Measurements from ENCODE around the gene NT5DC1.
"Not testable (repeated sequence)": the region's sequence is repeated elsewhere in the genome, so short reads cannot be mapped to it uniquely, and the experiment has no call there.

NT5DC1 gene

DNA sequence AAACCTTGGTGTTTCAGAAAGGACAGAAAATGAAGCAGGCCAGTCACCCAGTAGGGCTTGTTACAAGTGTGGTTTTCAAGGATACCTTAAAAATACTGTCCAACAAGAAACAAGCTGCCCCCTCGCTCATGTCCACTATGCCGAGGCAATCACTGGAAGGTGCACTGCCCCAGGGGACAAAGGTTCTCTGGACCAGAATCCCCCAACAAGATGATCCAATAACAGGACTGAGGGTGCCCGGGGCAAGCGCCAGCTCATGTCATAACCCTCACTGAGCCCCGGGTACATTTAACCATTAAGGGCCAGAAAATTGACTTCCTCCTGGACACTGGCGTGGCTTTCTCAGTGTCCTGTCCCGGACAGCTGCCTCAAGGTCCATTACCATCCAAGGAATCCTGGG lies 6.6 kb upstream of the NT5DC1 start:
- no peak for DNase-seq

- DNase-seq: not testable (repeated sequence)
Observed at GRCh38 chr6:116096048-116096759, 4.4 kb upstream of the NT5DC1 start.

GRCh38 chr6:116096979-116097816 lies 3.5 kb upstream of the NT5DC1 start:
- no peak for DNase-seq

DNA sequence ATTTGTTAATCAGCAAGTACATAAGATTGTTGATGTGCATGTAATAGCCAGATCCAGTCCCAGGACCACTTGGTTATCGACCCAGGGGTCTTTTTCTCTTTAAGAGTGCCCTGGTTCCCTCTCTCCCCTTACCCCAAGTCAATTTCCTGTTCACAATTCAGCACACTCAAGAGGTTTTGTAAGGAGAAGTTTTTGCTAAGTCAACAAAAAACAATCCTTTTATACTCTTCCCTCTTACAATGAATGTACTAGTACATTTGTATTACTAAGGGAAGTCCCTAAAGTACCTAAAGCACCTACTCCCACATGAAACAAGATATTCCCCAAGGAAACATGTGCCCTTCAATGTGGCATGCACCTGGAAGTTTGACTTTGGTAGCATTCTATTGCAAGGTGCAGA lies 1.6 kb upstream of the NT5DC1 start:
- DNase-seq: no peak

DNA sequence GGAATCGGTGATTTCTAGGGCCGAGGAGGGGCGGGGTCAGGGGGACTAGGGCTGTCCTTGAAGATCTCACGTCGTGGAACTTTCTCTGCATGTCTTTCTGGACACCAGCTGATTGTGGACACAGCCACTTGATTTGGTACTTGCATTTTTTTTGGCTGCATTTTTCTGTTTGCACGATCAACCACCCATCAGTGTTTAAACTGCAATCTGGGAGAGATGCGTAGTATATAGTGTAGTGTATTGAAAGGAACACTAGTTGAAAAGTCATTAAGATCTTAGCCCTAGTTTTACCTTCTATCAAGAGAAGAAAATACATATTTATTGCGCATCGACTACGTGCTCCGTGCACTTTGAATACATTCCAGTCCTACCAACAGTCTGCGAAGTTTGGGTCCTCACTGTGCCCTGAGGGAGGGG lies 657 bp downstream of the NT5DC1 start:
- no peak for DNase-seq

DNA sequence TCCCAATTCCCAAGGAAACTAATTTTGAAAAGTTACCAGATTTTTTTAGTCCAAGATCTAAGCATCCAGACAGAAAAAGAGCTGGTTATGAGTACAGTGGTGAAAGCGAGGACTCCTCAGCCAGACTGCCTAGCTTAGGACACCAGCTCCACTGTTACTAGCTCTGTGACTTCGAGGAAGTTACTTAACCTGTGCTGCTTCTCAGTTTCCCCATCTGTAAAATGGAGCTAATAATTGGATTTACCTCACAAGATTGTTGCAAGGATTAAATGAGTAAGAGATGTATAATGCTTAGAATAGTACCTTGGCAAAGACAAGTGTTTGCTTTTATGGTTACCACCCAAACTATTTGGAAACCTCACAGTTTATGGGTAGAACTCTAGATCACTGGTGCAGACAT lies 1.1 kb downstream of the NT5DC1 start:
- DNase-seq: no peak

- DNase-seq: no peak
Observed at GRCh38 chr6:116102873-116103272, 2.2 kb downstream of the NT5DC1 start.

- no peak for DNase-seq
Observed at GRCh38 chr6:116104636-116105035, 4.0 kb downstream of the NT5DC1 start.

GRCh38 chr6:116105247-116105646 lies 4.6 kb downstream of the NT5DC1 start:
- no peak for DNase-seq

DNA sequence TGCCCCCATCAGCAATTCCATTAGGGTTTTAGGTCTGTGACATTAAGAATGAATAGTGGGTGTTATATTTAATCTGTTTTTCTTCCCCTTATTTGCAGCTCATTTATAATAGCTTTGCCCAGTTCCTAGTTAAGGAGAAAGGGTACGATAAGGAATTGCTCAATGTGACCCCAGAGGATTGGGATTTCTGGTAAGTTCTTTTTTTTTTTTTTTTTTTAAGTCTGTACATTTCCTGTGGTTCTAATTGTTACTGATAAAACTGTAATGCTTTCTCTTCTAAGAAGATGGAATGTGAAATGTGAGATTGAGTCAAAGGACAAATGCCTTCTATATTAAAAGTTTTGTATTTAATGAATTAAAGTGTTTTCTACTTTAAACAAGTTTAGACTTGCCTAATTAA lies 5.5 kb downstream of the NT5DC1 start:
- no peak for DNase-seq

- DNase-seq: no peak
Observed at GRCh38 chr6:116108836-116109235, 8.2 kb downstream of the NT5DC1 start.

DNA sequence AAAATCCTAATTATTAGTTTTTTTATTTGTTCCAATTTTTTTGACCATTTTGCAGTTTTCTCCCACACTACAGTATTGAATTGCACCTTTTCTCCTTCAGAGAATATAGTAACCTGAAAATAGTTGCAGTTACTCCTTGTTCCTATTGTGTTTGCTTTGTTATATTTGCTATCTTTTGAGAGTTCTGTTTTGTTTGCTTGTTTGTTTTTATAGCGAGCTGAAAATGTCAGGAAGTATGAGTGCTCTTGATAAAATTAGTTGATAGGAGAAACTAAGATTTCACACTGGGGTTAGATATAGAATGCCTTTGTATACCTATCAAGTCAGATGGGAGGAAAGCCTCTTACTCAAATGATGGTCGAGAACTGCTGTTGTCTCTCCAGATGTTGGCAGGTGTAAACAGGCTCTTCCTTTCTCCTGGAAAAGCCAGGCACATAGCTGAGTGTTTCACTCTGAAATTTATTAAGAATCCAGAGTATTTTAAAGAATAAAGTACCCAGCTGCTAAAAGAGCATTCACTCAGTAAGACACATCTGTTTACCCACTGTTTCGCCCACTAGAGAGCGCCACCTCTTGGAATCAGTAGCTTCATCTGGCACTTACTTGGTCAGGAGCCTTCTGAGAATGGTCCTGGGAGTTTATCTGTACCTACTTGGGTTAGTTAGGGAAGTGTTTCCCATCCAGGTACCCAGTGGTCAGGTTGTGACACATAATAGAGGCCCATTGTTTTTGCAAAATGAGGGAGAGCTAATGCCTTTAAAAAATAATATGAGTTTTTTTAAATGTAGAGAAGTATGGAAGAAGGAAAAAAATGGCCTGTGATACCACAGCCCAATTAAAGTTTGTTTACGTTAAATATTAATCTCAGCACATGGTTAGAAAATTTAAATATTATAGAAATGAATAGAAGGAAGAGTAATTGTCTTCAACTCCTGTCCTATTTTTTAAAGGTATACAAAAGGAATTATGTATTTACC lies 11.2 kb downstream of the NT5DC1 start:
- DNase-seq: no peak

GRCh38 chr6:116113386-116113785 lies 12.7 kb downstream of the NT5DC1 start:
- no peak for DNase-seq

DNA sequence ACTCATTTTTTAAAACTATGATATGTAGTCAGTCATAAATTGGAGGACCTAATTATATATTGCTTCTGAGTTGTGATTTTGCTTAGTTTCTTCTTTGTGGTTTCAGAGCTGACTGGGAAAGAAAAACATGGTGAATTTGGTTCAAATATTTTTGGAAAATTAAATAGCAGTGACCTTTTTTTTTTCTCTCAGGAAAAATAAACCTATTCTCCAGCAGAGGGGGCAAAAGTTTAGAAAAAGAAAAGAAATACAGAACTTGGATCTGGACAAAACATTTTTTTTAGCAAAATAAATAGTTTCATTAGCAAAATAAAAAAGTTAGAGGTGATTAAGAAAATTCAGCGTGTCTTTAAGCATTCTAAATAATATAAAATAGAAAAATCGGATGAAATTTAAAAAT lies 15.1 kb downstream of the NT5DC1 start:
- DNase-seq: no peak

GRCh38 chr6:116118608-116119007 lies 18.0 kb downstream of the NT5DC1 start:
- no peak for DNase-seq

- no peak for DNase-seq
Observed at GRCh38 chr6:116120430-116120829, 19.8 kb downstream of the NT5DC1 start.

DNA sequence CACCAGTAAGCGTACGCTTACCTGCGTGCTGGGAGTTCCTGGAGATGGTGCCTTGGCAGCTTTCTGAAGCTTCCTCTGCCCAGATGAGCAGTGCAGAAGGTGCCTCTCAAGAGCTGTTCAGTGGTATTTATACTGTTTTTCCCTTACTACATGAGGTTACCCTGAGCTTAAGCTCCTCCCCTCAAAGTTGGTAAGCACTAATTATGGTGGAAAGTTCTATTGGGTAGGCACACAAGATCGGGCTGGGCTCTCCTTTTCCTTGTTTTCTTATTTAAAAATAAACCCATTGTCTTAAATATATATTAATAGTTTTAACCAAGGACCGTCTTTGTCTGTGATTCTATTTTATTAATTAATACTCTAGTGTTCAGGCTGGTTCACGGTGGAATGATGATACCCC lies 25.4 kb downstream of the NT5DC1 start, which contains the start of gene COL10A1:
Gene COL10A1, minus strand, starts transcription at position 101 of the 400 bp plus-strand sequence. CDS start 640 bp downstream, outside the sequence.
- DNase-seq: no peak

DNA sequence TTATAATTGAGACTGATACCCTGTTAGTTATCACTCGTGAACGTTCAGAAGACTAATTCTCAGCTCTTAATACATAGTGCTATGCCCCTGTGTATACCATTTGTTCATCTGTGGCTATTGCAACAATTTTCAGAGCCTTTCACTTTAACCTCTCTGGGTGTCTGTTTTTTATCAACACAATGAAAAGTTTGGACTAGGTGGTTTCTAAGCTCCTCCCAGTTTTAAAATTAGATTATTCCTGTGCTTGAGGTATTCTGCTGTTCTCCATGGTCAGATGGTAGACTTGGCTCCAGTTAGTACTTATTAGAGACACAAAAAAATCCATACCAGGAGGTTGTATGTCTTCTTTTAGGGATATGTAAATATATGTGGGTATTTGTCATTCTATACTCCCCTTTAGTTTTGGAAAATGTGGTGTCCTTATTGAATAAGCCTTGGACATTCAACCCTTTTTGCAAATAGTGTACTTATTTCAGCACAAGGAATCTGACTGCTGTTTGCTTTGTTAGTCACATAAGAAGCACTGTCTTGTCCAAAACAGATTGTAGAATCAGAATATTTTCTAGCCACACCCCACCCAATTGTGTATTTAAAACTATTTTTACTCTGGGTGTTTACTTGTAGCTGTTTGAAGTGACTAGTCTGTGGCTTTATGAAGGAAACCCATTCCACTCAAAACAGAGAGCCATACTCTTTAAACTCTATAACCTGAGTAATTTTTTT lies 27.3 kb downstream of the NT5DC1 start:
- no peak for DNase-seq

DNA sequence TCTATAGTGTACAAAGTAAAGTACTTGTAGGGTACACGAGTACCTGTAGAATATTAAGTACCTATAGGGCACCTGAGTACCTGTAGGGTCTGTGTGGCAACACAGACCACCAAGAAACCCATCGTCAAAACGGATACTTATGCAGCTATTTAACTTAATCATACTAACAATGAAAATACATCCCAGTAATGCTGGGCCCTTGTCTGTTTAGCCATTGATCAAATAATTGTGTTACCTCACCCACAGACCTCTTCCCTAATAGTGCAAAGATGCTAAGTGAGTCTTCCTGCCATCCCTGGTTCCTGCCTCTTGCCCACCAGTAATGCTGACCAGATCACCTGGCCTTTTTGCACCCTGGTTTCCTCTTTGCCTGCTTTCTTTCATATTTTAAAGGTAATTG lies 32.8 kb downstream of the NT5DC1 start:
- no peak for DNase-seq

DNA sequence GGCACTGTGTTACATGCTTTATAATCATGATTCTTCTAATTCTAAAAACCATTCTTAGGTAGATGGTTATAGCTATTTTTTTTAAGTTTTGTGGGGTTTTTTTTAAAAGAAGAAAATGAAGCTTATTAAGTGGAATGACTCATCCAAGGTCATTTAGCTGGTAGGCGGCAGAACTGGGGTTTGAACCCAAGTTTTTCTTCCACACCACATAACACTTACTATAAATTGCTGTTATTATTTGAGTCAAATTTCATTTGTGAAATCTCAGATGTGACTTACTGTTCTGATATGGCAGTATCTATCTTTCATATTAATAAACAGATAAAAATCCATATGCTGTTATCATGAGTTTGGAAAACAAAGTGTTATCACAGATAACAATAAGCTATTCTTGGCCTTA lies 35.7 kb downstream of the NT5DC1 start:
- DNase-seq: no peak

DNA sequence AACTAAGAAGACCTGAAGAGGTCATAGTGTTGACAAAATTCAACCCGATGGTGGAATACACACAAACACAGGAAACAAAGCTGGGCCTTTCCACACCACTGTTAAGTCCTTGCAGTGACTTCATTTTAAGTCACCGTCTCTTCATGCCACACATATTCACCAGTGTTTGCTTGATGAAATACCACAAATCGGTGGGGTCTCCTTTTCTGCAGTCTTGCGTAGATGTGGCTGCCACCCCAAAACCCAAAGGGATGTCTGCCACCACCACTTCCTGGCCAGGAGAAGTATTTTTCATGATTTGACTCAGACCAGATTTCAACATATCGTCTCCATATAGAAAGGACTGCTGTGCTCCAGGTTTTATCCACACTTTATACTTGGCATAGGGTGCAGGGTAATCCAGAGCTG lies 36.3 kb downstream of the NT5DC1 start:
- DNase-seq: no peak

- DNase-seq: no peak
Observed at GRCh38 chr6:116139917-116140316, 39.3 kb downstream of the NT5DC1 start.
